HEK293 (cell line): Measurements from ENCODE around the gene MSMP.

Source experiments
- CTCF ChIA-PET: fragments of 350-600 bp; formaldehyde crosslinking; extraction: SDS; loops from one replicate; lab custom pipeline; 2021; ENCODE audit warnings: antibody characterized with exemption; lab: Yijun Ruan, JAX
- POLR2A ChIA-PET: fragments of 300-600 bp; formaldehyde crosslinking; extraction: SDS; loops from one replicate; lab custom pipeline; 2020; ENCODE audit warnings: antibody characterized with exemption, inconsistent platforms; lab: Yijun Ruan, JAX
- H3K27ac ChIP-seq: fragments of 200-500 bp; sonication (Bioruptor generic); 2 replicates; pipeline ENCODE4 v1.5.1; 2014; ENCODE audit warnings: low read depth, low read length, control low read depth, inconsistent platforms; ENCODE audit errors: extremely low read depth
- H3K36me3 ChIP-seq, 2 experiments: fragments of 200-500 bp in 1 of 2; sonication (Bioruptor generic) in 1 of 2; 1 replicate in 1 of 2; 2 replicates in 1 of 2; pipeline ENCODE4 v1.5.1; 2014 to 2017; ENCODE audit warnings: inconsistent platforms in 2 of 2, low read length in 2 of 2; ENCODE audit not compliant: control insufficient read depth in 2 of 2, insufficient read depth in 1 of 2
- H3K4me1 ChIP-seq: fragments of 200-500 bp; sonication (Bioruptor generic); 2 replicates; pipeline ENCODE4 v1.5.1; 2014; ENCODE audit warnings: mild to moderate bottlenecking, low read length, inconsistent platforms; ENCODE audit not compliant: control insufficient read depth, insufficient read depth
- H3K4me3 ChIP-seq: 2 replicates; pipeline ENCODE4 v1.5.1; 2011; ENCODE audit warnings: low read depth, mild to moderate bottlenecking, control low read depth, low read length, moderate library complexity
- H3K9me3 ChIP-seq: fragments of 200-500 bp; sonication (Bioruptor generic); 2 replicates; pipeline ENCODE4 v1.5.1; 2014; ENCODE audit warnings: low read depth, low read length, inconsistent platforms; ENCODE audit not compliant: control insufficient read depth, insufficient read depth
- GFI1B ChIP-seq: fragments of 450-650 bp; formaldehyde crosslinking; IDR thresholded peaks from 2 replicates; pipeline ENCODE4 v1.5.1; 2016; ENCODE audit warnings: missing biosample characterization, missing genetic modification characterization
- KLF16 ChIP-seq: fragments of 450-650 bp; formaldehyde crosslinking; IDR thresholded peaks from 2 replicates; pipeline ENCODE4 v1.5.1; 2017; ENCODE audit warnings: missing biosample characterization, missing genetic modification characterization
- MEIS1 ChIP-seq: sonication (generic); formaldehyde crosslinking; IDR thresholded peaks from 2 replicates; pipeline ENCODE4 v1.8.1; 2022; ENCODE audit warnings: missing genetic modification reagents, mild to moderate bottlenecking, borderline replicate concordance
- PRDM1 ChIP-seq: fragments of 450-650 bp; formaldehyde crosslinking; IDR thresholded peaks from 2 replicates; pipeline ENCODE4; 2016; ENCODE audit warnings: missing biosample characterization, missing genetic modification characterization
- ZBTB7A ChIP-seq: fragments of 450-650 bp; formaldehyde crosslinking; IDR thresholded peaks from 2 replicates; pipeline ENCODE4 v1.5.1; 2016; ENCODE audit warnings: low read depth, missing biosample characterization, missing genetic modification characterization
- ZBTB8A ChIP-seq: fragments of 450-650 bp; formaldehyde crosslinking; IDR thresholded peaks from 2 replicates; pipeline ENCODE4 v1.5.1; 2016; ENCODE audit warnings: missing biosample characterization, missing genetic modification characterization
- ZNF221 ChIP-seq: fragments of 450-650 bp; formaldehyde crosslinking; IDR thresholded peaks from 2 replicates; pipeline ENCODE4 v1.5.1; 2017; ENCODE audit warnings: missing biosample characterization, missing genetic modification characterization, borderline replicate concordance
- ZNF354C ChIP-seq: fragments of 450-650 bp; formaldehyde crosslinking; IDR thresholded peaks from 2 replicates; pipeline ENCODE4 v1.5.1; 2016; ENCODE audit warnings: missing biosample characterization, missing genetic modification characterization, low read depth, borderline replicate concordance
- ZNF366 ChIP-seq: fragments of 450-650 bp; formaldehyde crosslinking; conservative IDR thresholded peaks from 2 replicates; pipeline ENCODE4 v1.5.1; 2016; ENCODE audit warnings: missing biosample characterization, missing genetic modification characterization
- ZNF501 ChIP-seq: fragments of 450-650 bp; formaldehyde crosslinking; IDR thresholded peaks from 2 replicates; pipeline ENCODE4 v1.5.1; 2016; ENCODE audit warnings: missing biosample characterization, missing genetic modification characterization
- ZNF558 ChIP-seq: fragments of 450-650 bp; formaldehyde crosslinking; IDR thresholded peaks from 2 replicates; pipeline ENCODE4 v1.5.1; 2016; ENCODE audit warnings: missing biosample characterization, missing genetic modification characterization
- ZNF600 ChIP-seq: fragments of 450-650 bp; formaldehyde crosslinking; IDR thresholded peaks from 2 replicates; pipeline ENCODE4 v1.5.1; 2016; ENCODE audit warnings: missing biosample characterization, missing genetic modification characterization
- ZNF621 ChIP-seq: fragments of 450-650 bp; formaldehyde crosslinking; IDR thresholded peaks from 2 replicates; pipeline ENCODE4 v1.5.1; 2017; ENCODE audit warnings: missing biosample characterization, missing genetic modification characterization
- ZNF624 ChIP-seq: fragments of 450-650 bp; formaldehyde crosslinking; IDR thresholded peaks from 2 replicates; pipeline ENCODE4 v1.5.1; 2017; ENCODE audit warnings: missing biosample characterization, missing genetic modification characterization
- ZNF626 ChIP-seq: fragments of 450-650 bp; sonication (Bioruptor Pico); formaldehyde crosslinking; IDR thresholded peaks from 2 replicates; pipeline ENCODE4 v1.5.1; 2018; ENCODE audit warnings: missing biosample characterization, missing genetic modification characterization, inconsistent platforms
- ZNF707 ChIP-seq: fragments of 450-650 bp; formaldehyde crosslinking; IDR thresholded peaks from 2 replicates; pipeline ENCODE4 v1.5.1; 2016; ENCODE audit warnings: missing biosample characterization, missing genetic modification characterization
- ZNF777 ChIP-seq: fragments of 450-650 bp; formaldehyde crosslinking; IDR thresholded peaks from 2 replicates; pipeline ENCODE4 v1.5.1; 2017; ENCODE audit warnings: missing biosample characterization, missing genetic modification characterization, borderline replicate concordance
- ZNF785 ChIP-seq: fragments of 450-650 bp; formaldehyde crosslinking; IDR thresholded peaks from 2 replicates; pipeline ENCODE4 v1.5.1; 2016; ENCODE audit warnings: missing biosample characterization, missing genetic modification characterization
- ZNF791 ChIP-seq: fragments of 450-650 bp; formaldehyde crosslinking; IDR thresholded peaks from 2 replicates; pipeline ENCODE4 v1.5.1; 2016; ENCODE audit warnings: missing biosample characterization, missing genetic modification characterization
- ZSCAN18 ChIP-seq: fragments of 450-650 bp; formaldehyde crosslinking; IDR thresholded peaks from 2 replicates; pipeline ENCODE4 v1.5.1; 2016; ENCODE audit warnings: missing biosample characterization, missing genetic modification characterization
- ZSCAN23 ChIP-seq: fragments of 450-650 bp; formaldehyde crosslinking; IDR thresholded peaks from 2 replicates; pipeline ENCODE4 v1.5.1; 2016; ENCODE audit warnings: missing biosample characterization, missing genetic modification characterization
- ZSCAN4 ChIP-seq: fragments of 450-650 bp; formaldehyde crosslinking; IDR thresholded peaks from 2 replicates; pipeline ENCODE4 v1.5.1; 2017; ENCODE audit warnings: missing biosample characterization, missing genetic modification characterization

The MSMP gene

GRCh38 chr9:35723426-35723825 is 30.6 kb downstream of the MSMP start:
- no peak overlapping the region for H3K27ac ChIP-seq
- TF ChIP-seq ZNF354C (tag by site-specific recombination) (no peak), ZNF600 (tag by site-specific recombination) (no peak), ZSCAN4 (tag by site-specific recombination) (no peak), ZNF501 (tag by site-specific recombination) (no peak), GFI1B (tag by site-specific recombination) (no peak), ZNF221 (tag by site-specific recombination) (no peak)
- no peaks in the 10 kb centered on the region for H3K4me1 ChIP-seq
- no peak overlapping the region for H3K4me3 ChIP-seq
- no peaks in the 10 kb centered on the region for H3K9me3 ChIP-seq
- ChIA-PET CTCF (interaction anchor here (0.6 to 1.9 kb wide), 3 partner anchors 12 to 1136 kb away, joined by 3 to 13 read pairs (median 3); no protein-coding TSS in a partner anchor), POLR2A (interaction anchor here (0.8 kb wide), 1 partner anchor 9 kb away, joined by 3 read pairs; the partner anchor contains the start of genes CREB3 and TLN1)
- peaks cover 14 to 95% of the 10 kb centered on the region in 2 experiments for H3K36me3 ChIP-seq

GRCh38 chr9:35719546-35719945 is 34.5 kb downstream of the MSMP start:
- H3K36me3 ChIP-seq, result peaks cover 14 to 99% of the 10 kb centered on the region in 2 experiments
- no peak for TF ChIP-seq ZNF558 (tag by site-specific recombination)
- TF ChIP-seq KLF16 (tag by site-specific recombination), result no peak
- TF ChIP-seq ZNF707 (tag by site-specific recombination), result no peak
- TF ChIP-seq ZBTB7A, result no peak
- no peak for TF ChIP-seq ZSCAN23 (tag by site-specific recombination)
- no peak for TF ChIP-seq ZNF624 (tag by site-specific recombination)
- TF ChIP-seq PRDM1 (tag by site-specific recombination), result no peak
- no peaks in the 10 kb centered on the region for H3K4me1 ChIP-seq
- H3K9me3 ChIP-seq, result no peaks in the 10 kb centered on the region
- ChIA-PET CTCF (interaction anchor here (0.7 kb wide), 1 partner anchor 23 kb away, joined by 3 read pairs; no protein-coding TSS in a partner anchor), POLR2A (interaction anchor here (4.0 kb wide), 1 partner anchor 12 kb away, joined by 21 read pairs; the partner anchor contains the start of genes CREB3 and TLN1)
- no peak overlapping the region for H3K4me3 ChIP-seq
- H3K27ac ChIP-seq, result no peak overlapping the region

- Histone ChIP-seq H3K36me3 (peaks cover 12 to 99% of the 10 kb centered on the region in 2 experiments), H3K27ac (no peak overlapping the region), H3K4me3 (no peak overlapping the region), H3K4me1 (no peaks in the 10 kb centered on the region), H3K9me3 (no peaks in the 10 kb centered on the region)
- TF ChIP-seq ZNF791 (tag by site-specific recombination), result no peak
- no peak for TF ChIP-seq ZNF785 (tag by site-specific recombination)
- no peak for TF ChIP-seq ZNF366 (tag by site-specific recombination)
- no peak for TF ChIP-seq ZSCAN18
- no peak for TF ChIP-seq ZNF221 (tag by site-specific recombination)
- no peak for TF ChIP-seq MEIS1
- TF ChIP-seq KLF16 (tag by site-specific recombination), result no peak
- no peak for TF ChIP-seq ZNF621 (tag by site-specific recombination)
- no peak for TF ChIP-seq ZNF626 (tag by site-specific recombination)
- no peak for TF ChIP-seq ZNF777 (tag by site-specific recombination)
- no peak for TF ChIP-seq ZBTB8A (tag by site-specific recombination)
- ChIA-PET CTCF (interaction anchor here (0.7 to 1.1 kb wide), 2 partner anchors 22 to 192 kb away, joined by 3 read pairs; no protein-coding TSS in a partner anchor), POLR2A (interaction anchor here (4.0 kb wide), 1 partner anchor 13 kb away, joined by 21 read pairs; the partner anchor contains the start of genes CREB3 and TLN1)
These were observed 35.2 kb downstream of the MSMP start for GRCh38 chr9:35718721-35719511.
